GM12875 (cell line): ENCODE results near the gene KIF3A.

Source experiments
- H3K4me3 ChIP-seq: one replicate; pipeline ENCODE4 v1.5.1; 2011; ENCODE audit warnings: low read depth, low read length, control low read depth
- CTCF ChIP-seq: IDR thresholded peaks from 2 replicates; pipeline ENCODE4 v1.5.1; 2011; ENCODE audit warnings: low read depth, mild to moderate bottlenecking, control low read depth, inconsistent platforms, low read length, moderate library complexity, borderline replicate concordance; ENCODE audit not compliant: insufficient read depth

Gene KIF3A

DNA sequence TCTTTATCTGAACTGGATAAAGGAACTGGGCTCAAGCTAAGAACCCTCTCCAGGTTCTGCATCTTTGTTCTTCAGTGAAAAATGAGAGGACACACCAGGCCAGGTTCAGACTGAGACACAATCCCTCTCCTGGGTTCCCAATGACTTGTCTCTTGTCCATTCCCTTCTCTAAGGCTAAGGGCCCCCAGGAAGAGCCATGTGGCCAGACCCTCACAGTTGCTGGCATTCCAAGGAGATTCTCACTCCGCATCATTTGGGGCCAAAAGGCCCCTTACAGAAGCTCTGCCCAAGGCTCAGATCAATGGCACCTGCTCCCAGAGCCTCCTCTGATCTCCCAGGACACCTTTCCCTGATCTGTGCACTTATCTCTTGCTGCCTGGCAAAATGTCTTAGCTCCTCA is 58.6 kb downstream of the KIF3A start:
- no peak for TF ChIP-seq CTCF
- H3K4me3 ChIP-seq = no peak overlapping the region

- TF ChIP-seq CTCF = no peak
- no peak overlapping the region for H3K4me3 ChIP-seq
These were observed 59.5 kb downstream of the KIF3A start for GRCh38 chr5:132677682-132678400.

GRCh38 chr5:132677191-132677590 is 60.2 kb downstream of the KIF3A start:
- H3K4me3 ChIP-seq = no peak overlapping the region
- TF ChIP-seq CTCF = no peak

GRCh38 chr5:132675936-132676689 is 61.2 kb downstream of the KIF3A start:
- no peak overlapping the region for H3K4me3 ChIP-seq
- no peak for TF ChIP-seq CTCF

DNA sequence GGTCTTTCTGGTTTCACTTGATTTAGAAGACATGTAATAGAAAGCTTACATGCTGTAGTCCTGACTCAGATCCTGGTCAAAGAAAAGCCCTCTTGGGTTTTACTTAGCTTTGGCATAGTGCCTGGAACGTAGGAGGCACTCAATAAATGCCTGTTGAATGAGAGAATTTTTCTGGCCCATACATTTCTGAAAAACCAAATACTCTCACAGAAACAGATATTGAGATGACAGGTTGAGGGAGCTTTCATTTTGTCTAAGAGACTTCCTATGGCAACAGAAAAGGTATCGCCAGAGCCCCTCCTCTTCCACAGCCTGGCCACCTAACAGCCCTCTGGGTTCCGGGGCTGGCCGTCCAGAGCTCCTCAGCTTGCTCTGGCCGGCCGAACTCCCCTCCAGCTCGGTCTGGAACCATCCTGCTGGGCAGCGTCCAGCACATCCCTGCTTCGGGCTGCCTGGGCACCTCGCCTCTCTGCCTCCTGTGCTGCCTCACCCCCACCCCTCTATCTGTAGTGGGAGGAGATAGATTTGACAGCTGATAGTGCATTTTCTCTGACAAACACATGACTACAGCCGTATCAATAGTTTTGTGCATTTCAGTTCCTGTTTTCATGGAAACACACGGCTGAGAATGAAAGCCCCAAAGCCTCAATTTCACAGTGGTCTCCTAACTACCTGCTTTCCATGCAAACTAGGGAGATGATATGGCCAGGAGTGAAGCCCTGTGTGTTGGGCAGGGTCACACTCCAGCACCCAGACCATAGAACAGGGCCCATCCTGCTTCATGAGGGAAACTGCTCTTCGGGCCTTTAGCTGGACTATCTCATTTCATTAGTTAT is 62.5 kb downstream of the KIF3A start:
- H3K4me3 ChIP-seq = peak overlapping the region; percentile 52
- no peak for TF ChIP-seq CTCF

DNA sequence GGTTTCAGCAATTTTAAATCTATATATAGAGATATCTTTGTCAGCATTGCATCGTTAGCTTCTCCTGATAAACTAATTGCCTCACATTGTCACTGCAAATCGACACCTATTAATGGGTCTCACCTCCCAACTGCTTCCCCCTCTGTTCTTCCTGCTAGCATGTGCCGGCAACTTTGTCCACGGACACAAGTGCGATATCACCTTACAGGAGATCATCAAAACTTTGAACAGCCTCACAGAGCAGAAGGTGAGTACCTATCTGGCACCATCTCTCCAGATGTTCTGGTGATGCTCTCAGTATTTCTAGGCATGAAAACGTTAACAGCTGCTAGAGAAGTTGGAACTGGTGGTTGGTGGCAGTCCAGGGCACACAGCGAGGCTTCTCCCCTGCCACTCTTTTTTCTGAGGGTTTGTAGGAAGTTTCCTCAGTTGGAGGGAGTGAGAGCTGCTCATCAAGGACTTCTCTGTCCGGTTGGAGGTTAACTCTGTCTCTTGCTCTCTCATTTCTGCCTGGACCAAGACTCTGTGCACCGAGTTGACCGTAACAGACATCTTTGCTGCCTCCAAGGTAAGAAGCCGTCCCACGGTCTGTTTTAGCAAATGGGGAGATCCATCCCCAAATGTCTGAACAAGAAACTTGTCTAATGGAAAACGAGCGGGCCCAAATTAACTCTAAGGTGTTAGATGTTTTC is 63.3 kb downstream of the KIF3A start, which contains the start of gene IL4:
Gene IL4 (plus strand): TSS at position 51 of the 692 bp plus-strand sequence. CDS start 62 bp downstream, at position 113.
- no peak for TF ChIP-seq CTCF
- H3K4me3 ChIP-seq = peak within 1 kb of the TSS; percentile 52
